Heart left ventricle (tissue), 16 donors: ENCODE results near the gene NCS1. TPM values are rescaled to one million over a fixed set of nuclear protein-coding genes. Genes with fewer than 3 reads are reported as not detected.

ENCODE experiments used
- ATAC-seq, 4 donors: fragments of 200-7000 bp; cut with Tn5 transposase; one replicate each; pipeline ENCODE4 v1.9.1; 2020 to 2022; ENCODE audit warnings: moderate library complexity in 4 of 4, mild to moderate bottlenecking in 3 of 4, moderate number of reproducible peaks in 1 of 4
- DNase-seq, 5 donors: peaks; one replicate each; pipeline ENCODE4 v3.0.0-alpha.2; 2020
- H3K27ac ChIP-seq, 12 donors: fragments of 200-600 bp; sonication (generic) in 4 of 12; one replicate each; pipeline versions ENCODE4 v1.5.0 to v1.8.0; 2016 to 2022; ENCODE audit warnings: mild to moderate bottlenecking in 2 of 12
- H3K27me3 ChIP-seq, 9 donors: fragments of 200-600 bp; sonication (generic) in 2 of 9; one replicate each; pipeline versions ENCODE4 v1.5.1 to v1.8.0; 2016 to 2022; ENCODE audit warnings: mild to moderate bottlenecking in 3 of 9
- H3K36me3 ChIP-seq, 9 donors: fragments of 200-600 bp; sonication (generic) in 2 of 9; one replicate each; pipeline versions ENCODE4 v1.5.0 to v1.8.0; 2018 to 2022; ENCODE audit warnings: mild to moderate bottlenecking in 2 of 9
- H3K4me1 ChIP-seq, 12 donors: fragments of 200-600 bp; sonication (generic) in 4 of 12; one replicate each; pipeline versions ENCODE4 v1.5.0 to v1.8.0; 2016 to 2022; ENCODE audit warnings: mild to moderate bottlenecking in 3 of 12
- H3K4me3 ChIP-seq, 12 donors: fragments of 200-600 bp; sonication (generic) in 4 of 12; one replicate each; pipeline versions ENCODE4 v1.5.0 to v1.8.0; 2017 to 2022; ENCODE audit warnings: mild to moderate bottlenecking in 9 of 12, moderate library complexity in 4 of 12
- H3K9me3 ChIP-seq, 12 donors: fragments of 200-600 bp; sonication (generic) in 4 of 12; one replicate each; pipeline versions ENCODE4 v1.5.0 to v1.8.0; 2016 to 2022; ENCODE audit warnings: mild to moderate bottlenecking in 1 of 12
- POLR2A ChIP-seq, 2 donors: fragments of 450-650 bp; IDR thresholded peaks; one replicate each; pipeline ENCODE4 v1.6.1; 2017; ENCODE audit warnings: antibody characterized with exemption in 2 of 2, mild to moderate bottlenecking in 2 of 2, moderate library complexity in 2 of 2
- WGBS, 4 donors: extraction: QIAGEN DNeasy Blood & Tissue Kit in 2 of 4; methylation state at CpG; one replicate each; pipeline versions ENCODE4 v1.1.5 to v1.1.7; 2013 to 2018; 5-methylcytosine and 5-hydroxymethylcytosine counted together
- intact Hi-C, 10 donors: fragments of 100-400 bp; cut with DNase I; formaldehyde crosslinking; loops; one replicate each; pipeline versions ENCODE4 v1.11.1 to v1.14.2; 2022
- polyA plus RNA-seq, 2 donors: library from polyadenylated mRNA; stranded (reverse); fragments of 200-250 nt; gene quantifications; one replicate each; pipeline ENCODE4 v1.2.3, GENCODE V29; 2013
- total RNA-seq, 9 donors: library from RNA; depleted of rRNA in 2 of 9; stranded (reverse); fragments of >200 nt in 2 of 9; fragmentation: NEBNext Ultra II Directional in 3 of 9; extraction: Animal tissue kit (Norgen Biotek cat#: 25700) in 3 of 9; gene quantifications; one replicate each; pipeline versions ENCODE4 v1.1.0 to v1.2.4, GENCODE V29; 2016 to 2023
- TF ChIP-seq, protein P1 (sequence below), 12 donors: fragments of 200-600 bp; sonication (generic) in 4 of 12; IDR thresholded peaks; one replicate each; pipeline versions ENCODE4 v1.5.0 to v1.8.0; 2018 to 2022; ENCODE audit warnings: antibody characterized with exemption in 12 of 12, mild to moderate bottlenecking in 5 of 12
- donor health status: ischemic (EF 13 %, LVEDD 7.1; RV severe dilation, severe dysfunction).
- donor health status: healthy with polysubstance abuse.
- donor health status: DM: no; HTN: yes; CAD: no.
- donor health status: DM: no; HTN: no; CAD: no.
- donor health status: ischemic (EF 25% LVEDD 6.9; RV normal size, moderate dysfunction).
- donor health status: ischemic (EF 25% LVEDD 5.7; RV mildly dilated, moderate dysfunction).
- donor health status: healthy.
- donor health status: DM: yes; HTN: yes; CAD: no.
- donor health status: ischemic (EF 35%, LVEDD 5.7; RV mildly dilated, moderate dysfunction).
- donor health status: nonischemic (EF 11% LVEDD 7.7; RV severe dilation, severe dysfunction).
- donor health status: DM: yes; HTN: yes; CAD: no.
- donor health status: PGD.
- donor health status: ischemic (EF 29% LVEDD 5.4; RV normal size, mild dysfunction).
- donor health status: nonischemic (EF 23%, LVEDD 6.1; RV moderate dilation, normal function).

NCS1 gene
- total and polyA plus RNA-seq, 11 donors, result 2.3 to 15.9 (median 9.4) TPM

DNA sequence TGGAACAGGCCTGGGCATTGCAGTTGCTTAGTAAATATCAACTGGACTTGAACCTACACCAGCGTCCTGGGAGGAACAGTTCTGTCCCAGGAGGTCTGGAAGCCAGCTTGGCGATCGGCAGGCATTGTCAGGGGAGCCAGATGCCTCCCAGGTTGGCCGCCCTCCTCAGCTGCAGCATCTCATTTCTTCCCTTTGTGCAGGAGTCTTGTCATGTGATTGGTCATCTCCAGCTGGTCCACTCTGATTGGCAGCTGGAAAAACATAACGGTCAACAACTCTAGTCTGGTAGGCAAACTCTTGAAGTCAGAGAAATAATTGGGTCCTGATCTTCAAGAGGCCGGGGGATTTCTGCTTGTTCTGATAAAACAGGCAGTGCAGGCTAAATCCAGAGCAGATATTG is 29.6 kb upstream of the NCS1 start:
- intact Hi-C loops, result no loop called here
- Histone ChIP-seq H3K27ac (peak overlapping the region in 1 of 12 donors; percentile 87), H3K4me3 (no peak overlapping the region), H3K36me3 (no peaks in the 10 kb centered on the region), H3K9me3 (no peaks in the 10 kb centered on the region), H3K4me1 (peaks cover 0 to 48% (median 34%) of the 10 kb centered on the region in 12 donors), H3K27me3 (peaks cover 0 to 10% (median 0%) of the 10 kb centered on the region in 9 donors)
- DNase-seq (no peak), ATAC-seq (no peak)
- no peak for TF ChIP-seq POLR2A (IDR thresholded peaks at IDR 0.05)
- TF ChIP-seq, protein P1, sequence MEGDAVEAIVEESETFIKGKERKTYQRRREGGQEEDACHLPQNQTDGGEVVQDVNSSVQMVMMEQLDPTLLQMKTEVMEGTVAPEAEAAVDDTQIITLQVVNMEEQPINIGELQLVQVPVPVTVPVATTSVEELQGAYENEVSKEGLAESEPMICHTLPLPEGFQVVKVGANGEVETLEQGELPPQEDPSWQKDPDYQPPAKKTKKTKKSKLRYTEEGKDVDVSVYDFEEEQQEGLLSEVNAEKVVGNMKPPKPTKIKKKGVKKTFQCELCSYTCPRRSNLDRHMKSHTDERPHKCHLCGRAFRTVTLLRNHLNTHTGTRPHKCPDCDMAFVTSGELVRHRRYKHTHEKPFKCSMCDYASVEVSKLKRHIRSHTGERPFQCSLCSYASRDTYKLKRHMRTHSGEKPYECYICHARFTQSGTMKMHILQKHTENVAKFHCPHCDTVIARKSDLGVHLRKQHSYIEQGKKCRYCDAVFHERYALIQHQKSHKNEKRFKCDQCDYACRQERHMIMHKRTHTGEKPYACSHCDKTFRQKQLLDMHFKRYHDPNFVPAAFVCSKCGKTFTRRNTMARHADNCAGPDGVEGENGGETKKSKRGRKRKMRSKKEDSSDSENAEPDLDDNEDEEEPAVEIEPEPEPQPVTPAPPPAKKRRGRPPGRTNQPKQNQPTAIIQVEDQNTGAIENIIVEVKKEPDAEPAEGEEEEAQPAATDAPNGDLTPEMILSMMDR (IDR thresholded peaks at IDR 0.05), result no peak
- WGBS, 4 donors, result 80 to 83% (median 81%) methylated on average over 6 of the region's 6 CpGs

DNA sequence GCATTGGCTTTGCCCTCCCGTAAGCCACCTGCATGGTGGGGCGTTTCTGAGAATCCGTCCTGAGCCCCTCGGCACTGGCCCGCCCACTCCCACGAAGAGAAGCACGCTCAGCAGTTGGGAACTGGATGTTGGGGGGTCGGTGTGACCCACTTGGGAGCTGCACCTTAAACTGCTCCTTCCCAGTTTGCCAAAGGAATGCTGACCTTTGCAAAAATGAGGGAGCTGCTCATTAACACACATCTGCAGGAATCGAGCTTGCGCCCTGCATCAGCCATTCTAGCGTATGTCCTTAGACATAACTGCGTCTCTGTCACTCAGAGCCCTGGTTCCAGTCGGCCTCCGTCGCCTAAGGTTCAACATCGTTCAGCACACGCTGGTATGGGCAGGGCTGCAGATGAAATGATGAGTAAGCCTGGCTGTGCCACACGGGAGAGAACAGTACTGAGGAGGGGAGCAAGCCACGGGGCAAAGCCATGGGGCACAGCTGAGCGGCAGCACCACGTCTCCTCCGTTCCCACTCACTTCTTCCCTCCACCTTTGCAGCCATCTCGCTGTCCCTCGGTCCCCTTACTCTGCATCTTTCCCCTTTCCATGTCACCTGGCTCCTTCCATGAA is 28.8 kb upstream of the NCS1 start:
- intact Hi-C loops, result no loop called here
- ATAC-seq, result no peak

GRCh38 chr9:130143958-130144366 is 28.2 kb upstream of the NCS1 start:
- intact Hi-C loops, result no loop called here
- Histone ChIP-seq H3K27ac (peak overlapping the region in 3 of 12 donors; percentile 6 to 34 (median 25)), H3K36me3 (no peaks in the 10 kb centered on the region), H3K4me3 (no peak overlapping the region), H3K4me1 (peaks cover 0 to 35% (median 23%) of the 10 kb centered on the region in 12 donors), H3K9me3 (no peaks in the 10 kb centered on the region), H3K27me3 (peaks cover 0 to 10% (median 0%) of the 10 kb centered on the region in 9 donors)
- 17 to 29% (median 22%) methylated on average over 14 of the region's 14 CpGs for WGBS, 4 donors
- DNase-seq (peak; percentile 46 to 67 (median 64)), ATAC-seq (peak; percentile 64 to 91 (median 81))
- TF ChIP-seq, protein P1 (IDR thresholded peaks at IDR 0.05), result no peak
- TF ChIP-seq POLR2A (IDR thresholded peaks at IDR 0.05), result no peak

More for the DNA sequence above, 28.8 kb upstream of the NCS1 start:
- TF ChIP-seq, protein P1 (IDR thresholded peaks at IDR 0.05), result no peak
- TF ChIP-seq POLR2A (IDR thresholded peaks at IDR 0.05), result no peak
- Histone ChIP-seq H3K4me3 (no peak overlapping the region), H3K9me3 (no peaks in the 10 kb centered on the region), H3K36me3 (no peaks in the 10 kb centered on the region), H3K27me3 (peaks cover 0 to 10% (median 0%) of the 10 kb centered on the region in 9 donors), H3K27ac (peak overlapping the region in 2 of 12 donors; percentile 25 to 87), H3K4me1 (peaks cover 0 to 40% (median 29%) of the 10 kb centered on the region in 12 donors)
- WGBS, 4 donors, result 82 to 89% (median 86%) methylated on average over 24 of the region's 24 CpGs
- no peak for DNase-seq

DNA sequence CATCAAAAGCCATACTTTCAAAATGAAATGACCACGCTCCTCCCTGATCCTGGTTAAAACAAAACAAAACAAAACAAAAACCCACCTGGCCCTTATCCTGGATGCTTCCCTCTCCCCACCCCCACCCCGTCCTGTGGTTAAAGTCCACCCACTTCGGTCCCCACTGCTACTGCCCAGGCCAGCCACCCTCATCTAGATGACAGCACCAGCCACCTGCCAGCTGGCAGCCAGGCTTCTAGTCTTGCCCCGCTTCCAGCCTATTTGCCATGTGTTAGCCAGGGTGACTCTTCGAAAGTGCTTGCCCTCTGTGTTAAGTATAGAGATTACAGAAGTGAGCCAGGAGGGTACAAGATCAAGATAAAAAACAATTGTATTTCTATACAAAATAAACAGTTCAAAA is 27.5 kb upstream of the NCS1 start:
- ATAC-seq (peak; percentile 71 to 82 (median 80)), DNase-seq (peak in 2 of 5 donors; percentile 50 to 70)
- Histone ChIP-seq H3K4me3 (no peak overlapping the region), H3K27ac (peak overlapping the region in 1 of 12 donors; percentile 34), H3K36me3 (no peaks in the 10 kb centered on the region), H3K9me3 (no peaks in the 10 kb centered on the region), H3K27me3 (peaks cover 0 to 10% (median 0%) of the 10 kb centered on the region in 9 donors), H3K4me1 (peaks cover 0 to 27% (median 16%) of the 10 kb centered on the region in 12 donors)
- WGBS, 4 donors, result 42 to 67% (median 51%) methylated on average over 4 to 5 of the region's 5 CpGs
- intact Hi-C loops, result no loop called here
- TF ChIP-seq, protein P1 (IDR thresholded peaks at IDR 0.05), result no peak
- no peak for TF ChIP-seq POLR2A (IDR thresholded peaks at IDR 0.05)
